Peyer's patch (tissue), 4 donors: ENCODE results near the gene RNF150. TPM values are rescaled to one million over a fixed set of nuclear protein-coding genes. Genes with fewer than 3 reads are reported as not detected.

ENCODE experiments used
- DNase-seq, 3 donors: peaks; one replicate each; pipeline ENCODE4 v3.0.0-alpha.2; 2017 to 2019
- H3K27ac ChIP-seq, 4 donors: fragments of 200-600 bp; sonication (generic); one replicate each; pipeline ENCODE4 v1.5.1; 2016 to 2019
- H3K27me3 ChIP-seq, 2 donors: fragments of 200-600 bp; sonication (generic); one replicate each; pipeline ENCODE4 v1.5.1; 2019
- H3K36me3 ChIP-seq, 3 donors: fragments of 200-600 bp; sonication (generic); one replicate each; pipeline ENCODE4 v1.5.1; 2016 to 2019
- H3K4me1 ChIP-seq, 4 donors: fragments of 200-600 bp; sonication (generic); one replicate each; pipeline ENCODE4 v1.5.1; 2016 to 2019
- H3K4me3 ChIP-seq, 4 donors: fragments of 200-600 bp; sonication (generic); 1 replicate in 3 of 4; 2 replicates in 1 of 4; pipeline ENCODE4 v1.5.1; 2016 to 2019; ENCODE audit warnings: mild to moderate bottlenecking in 1 of 4
- H3K9me3 ChIP-seq, 4 donors: fragments of 200-600 bp; sonication (generic); one replicate each; pipeline ENCODE4 v1.5.1; 2016 to 2019; ENCODE audit warnings: mild to moderate bottlenecking in 1 of 4
- POLR2A ChIP-seq, 2 donors: fragments of 450-650 bp; IDR thresholded peaks; one replicate each; pipeline ENCODE4 v1.5.1; 2017; ENCODE audit warnings: antibody characterized with exemption in 2 of 2, mild to moderate bottlenecking in 2 of 2, moderate library complexity in 2 of 2
- total RNA-seq, 4 donors: library from RNA; depleted of rRNA; stranded (reverse); fragments of >200 nt; gene quantifications; one replicate each; pipeline ENCODE4 v1.1.0, GENCODE V29; 2016
- TF ChIP-seq, protein P1 (sequence below), 6 experiments: fragments of 450-650 bp in 4 of 6; fragments of 200-600 bp in 2 of 6; sonication (generic) in 1 of 6; IDR thresholded peaks; one replicate each; pipeline ENCODE4 v1.5.1; 2017 to 2019; ENCODE audit warnings: antibody characterized with exemption in 6 of 6, mild to moderate bottlenecking in 3 of 6, moderate library complexity in 1 of 6

Gene RNF150
- total RNA-seq, 4 donors from 2014 or later: 1.2 to 9.9 (median 2.5) TPM

DNA sequence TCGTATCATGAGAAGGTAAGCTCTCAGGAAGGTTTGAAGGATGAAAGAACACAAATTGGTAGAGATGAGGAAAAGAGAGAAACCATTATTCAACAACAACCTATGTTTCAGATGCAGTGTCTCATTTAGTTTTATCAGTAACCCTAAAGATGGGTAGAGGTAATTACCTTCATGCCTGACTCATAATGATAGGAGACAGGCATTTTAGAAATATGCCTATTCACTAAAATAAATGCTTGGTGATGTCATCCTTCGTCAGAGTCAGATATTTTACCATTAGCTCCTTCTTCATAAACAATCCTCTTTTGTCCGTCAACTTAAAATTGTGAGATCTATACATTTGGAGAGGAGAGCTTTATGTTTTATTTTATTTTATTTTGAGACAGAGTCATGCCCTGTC, 21.5 kb upstream of the RNF150 start:
- H3K9me3 ChIP-seq: no peaks in the 10 kb centered on the region
- no peaks in the 10 kb centered on the region for H3K4me1 ChIP-seq
- H3K4me3 ChIP-seq: no peak overlapping the region
- TF ChIP-seq, protein P1, sequence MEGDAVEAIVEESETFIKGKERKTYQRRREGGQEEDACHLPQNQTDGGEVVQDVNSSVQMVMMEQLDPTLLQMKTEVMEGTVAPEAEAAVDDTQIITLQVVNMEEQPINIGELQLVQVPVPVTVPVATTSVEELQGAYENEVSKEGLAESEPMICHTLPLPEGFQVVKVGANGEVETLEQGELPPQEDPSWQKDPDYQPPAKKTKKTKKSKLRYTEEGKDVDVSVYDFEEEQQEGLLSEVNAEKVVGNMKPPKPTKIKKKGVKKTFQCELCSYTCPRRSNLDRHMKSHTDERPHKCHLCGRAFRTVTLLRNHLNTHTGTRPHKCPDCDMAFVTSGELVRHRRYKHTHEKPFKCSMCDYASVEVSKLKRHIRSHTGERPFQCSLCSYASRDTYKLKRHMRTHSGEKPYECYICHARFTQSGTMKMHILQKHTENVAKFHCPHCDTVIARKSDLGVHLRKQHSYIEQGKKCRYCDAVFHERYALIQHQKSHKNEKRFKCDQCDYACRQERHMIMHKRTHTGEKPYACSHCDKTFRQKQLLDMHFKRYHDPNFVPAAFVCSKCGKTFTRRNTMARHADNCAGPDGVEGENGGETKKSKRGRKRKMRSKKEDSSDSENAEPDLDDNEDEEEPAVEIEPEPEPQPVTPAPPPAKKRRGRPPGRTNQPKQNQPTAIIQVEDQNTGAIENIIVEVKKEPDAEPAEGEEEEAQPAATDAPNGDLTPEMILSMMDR (IDR thresholded peaks at IDR 0.05): no peak
- no peak for TF ChIP-seq POLR2A (IDR thresholded peaks at IDR 0.05)
- H3K36me3 ChIP-seq: no peaks in the 10 kb centered on the region
- no peak for DNase-seq
- H3K27me3 ChIP-seq: no peaks in the 10 kb centered on the region
- peak overlapping the region in 1 of 4 donors; percentile 54 for H3K27ac ChIP-seq

DNA sequence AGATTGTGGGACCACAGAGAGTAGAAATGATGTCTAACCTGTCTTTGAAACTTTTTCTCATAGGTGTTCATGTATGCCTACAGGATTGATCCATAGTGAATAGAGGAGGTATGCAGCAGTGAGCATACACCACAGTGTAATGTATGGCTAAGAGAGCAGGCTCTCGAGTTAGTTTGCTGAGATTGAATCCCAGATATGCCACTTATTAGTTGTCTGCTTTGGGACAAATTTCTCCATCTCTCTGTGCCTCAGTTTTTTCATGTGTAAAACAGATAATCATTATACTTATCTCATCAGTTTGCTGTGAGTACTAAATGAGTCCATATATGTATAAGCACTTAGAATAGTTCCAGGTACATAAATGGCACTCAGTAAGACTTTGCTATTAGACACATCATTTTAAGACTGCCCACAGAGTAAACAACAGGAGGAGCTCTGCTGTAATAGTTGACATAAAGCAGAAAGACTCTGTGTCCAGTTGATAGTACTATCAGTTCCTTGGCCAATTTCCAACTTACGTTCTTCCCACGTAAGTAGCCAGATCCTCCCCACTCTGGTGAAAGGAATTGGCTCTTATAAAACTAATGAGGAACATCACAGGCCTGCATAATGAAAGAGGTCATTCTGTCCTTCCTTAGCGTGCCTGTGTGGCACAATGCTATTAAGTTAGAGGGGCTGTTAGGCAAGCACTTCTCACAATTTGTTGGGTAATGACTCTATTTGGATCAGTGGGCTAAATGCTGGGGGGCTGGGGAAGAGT, 20.7 kb upstream of the RNF150 start:
- peak overlapping the region in 1 of 4 donors; percentile 54 for H3K27ac ChIP-seq
- H3K4me1 ChIP-seq: no peaks in the 10 kb centered on the region
- H3K9me3 ChIP-seq: no peaks in the 10 kb centered on the region
- DNase-seq: no peak
- TF ChIP-seq POLR2A (IDR thresholded peaks at IDR 0.05): no peak
- TF ChIP-seq, protein P1 (IDR thresholded peaks at IDR 0.05): no peak
- no peaks in the 10 kb centered on the region for H3K27me3 ChIP-seq
- no peaks in the 10 kb centered on the region for H3K36me3 ChIP-seq
- H3K4me3 ChIP-seq: no peak overlapping the region

DNA sequence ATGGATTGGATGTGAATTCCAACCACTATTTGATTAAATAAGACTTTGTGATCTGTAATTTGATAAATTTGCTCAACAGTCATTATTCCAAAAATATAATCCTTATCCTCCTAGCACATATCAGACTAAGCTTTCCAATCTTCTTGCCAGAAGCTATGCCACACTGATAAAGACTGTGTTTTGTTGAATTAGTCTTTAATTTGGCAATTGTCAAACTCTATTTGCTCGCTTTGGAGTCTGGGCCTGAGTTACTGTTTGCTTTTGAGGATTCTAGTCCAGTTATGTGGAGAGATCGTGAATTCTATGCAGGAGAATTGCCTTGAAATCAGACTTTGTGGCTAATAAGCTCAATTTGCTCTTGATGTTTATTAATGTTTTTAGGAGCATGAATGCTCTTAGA, 10.9 kb upstream of the RNF150 start:
- no peaks in the 10 kb centered on the region for H3K36me3 ChIP-seq
- TF ChIP-seq POLR2A (IDR thresholded peaks at IDR 0.05): no peak
- TF ChIP-seq, protein P1 (IDR thresholded peaks at IDR 0.05): no peak
- DNase-seq: no peak
- H3K27ac ChIP-seq: no peak overlapping the region
- H3K4me3 ChIP-seq: no peak overlapping the region
- H3K4me1 ChIP-seq: no peaks in the 10 kb centered on the region
- H3K9me3 ChIP-seq: no peaks in the 10 kb centered on the region
- H3K27me3 ChIP-seq: no peaks in the 10 kb centered on the region

DNA sequence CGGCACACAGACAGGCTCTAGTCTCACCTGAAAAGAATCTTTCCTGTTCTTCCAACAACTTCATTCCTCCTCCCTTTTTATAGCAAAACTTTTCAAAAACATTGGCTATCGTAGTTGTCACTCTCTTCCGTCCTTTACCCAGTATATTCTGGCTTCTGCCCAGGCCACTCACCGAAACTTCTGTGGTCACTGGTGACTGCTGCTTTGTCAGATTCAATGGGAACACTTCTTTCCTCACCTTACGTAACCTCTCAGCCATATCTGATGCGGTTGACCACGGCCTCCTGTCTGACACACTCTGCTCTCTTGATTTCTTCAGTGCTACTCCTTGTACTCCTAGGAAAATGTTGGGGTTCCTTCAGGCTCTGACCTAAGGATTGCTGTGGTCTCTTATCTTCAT, 9.2 kb upstream of the RNF150 start:
- Histone ChIP-seq H3K9me3 (no peaks in the 10 kb centered on the region), H3K4me1 (no peaks in the 10 kb centered on the region), H3K27ac (no peak overlapping the region), H3K27me3 (no peaks in the 10 kb centered on the region), H3K36me3 (no peaks in the 10 kb centered on the region), H3K4me3 (no peak overlapping the region)
- TF ChIP-seq POLR2A (IDR thresholded peaks at IDR 0.05): no peak
- TF ChIP-seq, protein P1 (IDR thresholded peaks at IDR 0.05): no peak
- no peak for DNase-seq

DNA sequence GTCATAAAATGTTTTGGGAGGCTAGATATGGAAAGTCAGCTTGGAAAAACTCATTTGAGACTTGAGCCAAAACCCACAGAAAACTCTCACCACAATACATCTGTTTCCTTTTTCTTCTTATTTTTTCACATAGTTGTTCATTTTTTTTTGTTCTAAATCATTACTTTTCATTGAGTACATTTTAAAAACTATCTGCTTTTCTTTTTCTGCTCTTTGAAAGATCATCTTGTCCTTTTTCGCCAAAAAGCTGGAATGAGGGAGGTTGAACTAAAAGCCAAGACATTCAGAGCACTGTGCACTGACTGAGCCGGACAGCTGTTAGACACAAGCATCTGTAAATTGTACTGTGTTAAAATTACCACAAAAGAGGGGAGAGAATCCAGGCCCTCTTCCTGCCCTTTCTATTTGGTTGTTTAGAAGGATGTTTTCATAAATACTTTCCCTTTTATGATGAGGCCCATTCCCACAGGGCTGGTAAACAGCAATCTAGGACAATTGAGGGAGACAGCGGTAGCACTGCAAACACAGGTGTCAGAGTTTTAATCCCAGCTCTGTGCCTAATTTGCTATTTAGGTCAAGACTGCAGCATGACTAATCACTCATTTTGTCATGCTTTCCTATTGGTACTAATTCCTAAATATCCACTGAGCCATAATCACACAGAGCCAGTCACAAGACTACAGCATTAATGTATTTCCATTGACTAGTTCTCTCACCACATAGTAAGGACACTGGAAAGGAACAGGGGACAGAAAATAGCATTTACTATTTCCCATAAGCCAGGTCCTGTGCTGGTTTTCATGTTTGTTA, 7.3 kb upstream of the RNF150 start:
- no peaks in the 10 kb centered on the region for H3K27me3 ChIP-seq
- H3K4me1 ChIP-seq: no peaks in the 10 kb centered on the region
- H3K36me3 ChIP-seq: no peaks in the 10 kb centered on the region
- H3K4me3 ChIP-seq: no peak overlapping the region
- no peaks in the 10 kb centered on the region for H3K9me3 ChIP-seq
- DNase-seq: no peak
- TF ChIP-seq POLR2A (IDR thresholded peaks at IDR 0.05): no peak
- TF ChIP-seq, protein P1 (IDR thresholded peaks at IDR 0.05): no peak
- H3K27ac ChIP-seq: no peak overlapping the region
